Adrenal gland (tissue), 12 donors: Measurements from ENCODE around the gene MAP3K15. TPM values are rescaled to one million over a fixed set of nuclear protein-coding genes. Genes with fewer than 3 reads are reported as not detected.

Experiments
- DNase-seq, 7 donors: peaks; one replicate each; pipeline ENCODE4 v3.0.0-alpha.2; 2019 to 2020
- H3K27ac ChIP-seq, 5 donors: fragments of 200-600 bp; sonication (generic) in 4 of 5; 1 replicate in 3 of 5; 2 replicates in 2 of 5; pipeline versions ENCODE4 v1.5.1 to v1.8.0; 2016 to 2020; ENCODE audit warnings: mild to moderate bottlenecking in 1 of 5
- H3K27me3 ChIP-seq: fragments of 200-600 bp; 2 replicates; pipeline ENCODE4 v1.8.0; 2021
- H3K36me3 ChIP-seq, 2 donors: fragments of 200-600 bp; replicated peaks in 1 of 2; 1 replicate in 1 of 2; 2 replicates in 1 of 2; pipeline versions ENCODE4 v1.5.1 to v1.8.0; 2018 to 2022
- H3K4me1 ChIP-seq, 2 donors: fragments of 200-600 bp; replicated peaks in 1 of 2; 1 replicate in 1 of 2; 2 replicates in 1 of 2; pipeline versions ENCODE4 v1.5.1 to v1.8.0; 2018 to 2021
- H3K4me3 ChIP-seq, 4 donors: fragments of 200-600 bp; sonication (generic) in 3 of 4; one replicate each; pipeline ENCODE4 v1.5.1; 2016 to 2018
- H3K9me3 ChIP-seq, 3 donors: fragments of 200-600 bp; sonication (generic) in 1 of 3; replicated peaks in 1 of 3; 1 replicate in 2 of 3; 2 replicates in 1 of 3; pipeline versions ENCODE4 v1.5.1 to v1.8.0; 2016 to 2021
- CTCF ChIP-seq, 6 experiments: fragments of 450-650 bp in 4 of 6; fragments of 200-600 bp in 2 of 6; sonication (generic) in 1 of 6; IDR thresholded peaks; 1 replicate in 5 of 6; 2 replicates in 1 of 6; pipeline versions ENCODE4 v1.5.1 to v1.8.0; 2016 to 2021; ENCODE audit warnings: antibody characterized with exemption in 6 of 6, mild to moderate bottlenecking in 2 of 6, moderate library complexity in 1 of 6
- POLR2A ChIP-seq, 2 donors: fragments of 450-650 bp; IDR thresholded peaks; one replicate each; pipeline ENCODE4 v1.6.1; 2017; ENCODE audit warnings: antibody characterized with exemption in 2 of 2, mild to moderate bottlenecking in 2 of 2, moderate library complexity in 1 of 2
- WGBS, 4 donors: extraction: QIAGEN DNeasy Blood & Tissue Kit in 2 of 4; methylation state at CpG; one replicate each; pipeline versions ENCODE4 v1.1.5 to v1.1.7; 2013 to 2017; 5-methylcytosine and 5-hydroxymethylcytosine counted together
- intact Hi-C, 2 donors: fragments of 100-400 bp; cut with DNase I; formaldehyde crosslinking; loops; one replicate each; pipeline versions ENCODE4 v1.14.1 to v1.15.0; 2022 to 2023
- polyA plus RNA-seq, 3 donors: library from polyadenylated mRNA; stranded (reverse); fragments of 200-250 nt in 2 of 3; fragments of 350-450 nt in 1 of 3; fragmentation: Illumina TruSeq in 1 of 3; extraction: RNeasy Lipid Tissue Mini Kit (QIAGEN cat#74804) in 1 of 3; gene quantifications; one replicate each; pipeline ENCODE4 v1.2.3, GENCODE V29; 2013 to 2014
- total RNA-seq, 9 donors: library from RNA; depleted of rRNA in 4 of 9; stranded (reverse); fragments of >200 nt in 4 of 9; fragments of 120-200 nt in 1 of 9; fragmentation: NEBNext Ultra II Directional in 1 of 9; extraction: Animal tissue kit (Norgen Biotek cat#: 25700) in 1 of 9; gene quantifications; one replicate each; pipeline versions ENCODE4 v1.1.0 to v1.2.4, GENCODE V29; 2013 to 2023
- donor health status: healthy with polysubstance abuse.
- donor health status: Bipolar disorder and iron deficiency.
- donor health status: DM: yes; HTN: yes; CAD: no.
- donor health status: DM: no; HTN: no; CAD: no.
- donor health status: DM: no; HTN: no; CAD: no.
- donor health status: DM: yes; HTN: yes; CAD: no.

The MAP3K15 gene
- total and polyA plus RNA-seq, 12 donors: 28.9 to 92.3 (median 67.9) TPM

- no peak for DNase-seq
- Histone ChIP-seq H3K27ac (no peak overlapping the region), H3K9me3 (no peaks in the 10 kb centered on the region), H3K36me3 (no peaks in the 10 kb centered on the region), H3K4me1 (no peaks in the 10 kb centered on the region), H3K27me3 (peaks cover 6% of the 10 kb centered on the region), H3K4me3 (no peak overlapping the region)
- WGBS, 4 donors: 69 to 85% (median 71%) methylated on average over 6 to 10 of the region's 10 CpGs
- intact Hi-C loops: no loop called here
- no peak for TF ChIP-seq CTCF (IDR thresholded peaks at IDR 0.05)
Observed at GRCh38 chrX:19563327-19563726, 48.0 kb upstream of the MAP3K15 start.

- intact Hi-C loops: no loop called here
- H3K4me1 ChIP-seq: no peaks in the 10 kb centered on the region
- no peak for TF ChIP-seq CTCF (IDR thresholded peaks at IDR 0.05)
- TF ChIP-seq POLR2A (IDR thresholded peaks at IDR 0.05): no peak
- WGBS, 4 donors: 60 to 100% (median 81%) methylated on average over 1 of the region's 1 CpG
- DNase-seq: no peak
- H3K27me3 ChIP-seq: no peaks in the 10 kb centered on the region
- H3K27ac ChIP-seq: no peak overlapping the region
- H3K36me3 ChIP-seq: no peaks in the 10 kb centered on the region
- H3K9me3 ChIP-seq: no peaks in the 10 kb centered on the region
- no peak overlapping the region for H3K4me3 ChIP-seq
Observed at GRCh38 chrX:19560611-19561010, 45.3 kb upstream of the MAP3K15 start.

GRCh38 chrX:19557822-19558221 is 42.5 kb upstream of the MAP3K15 start:
- Histone ChIP-seq H3K27me3 (no peaks in the 10 kb centered on the region), H3K27ac (no peak overlapping the region), H3K36me3 (no peaks in the 10 kb centered on the region), H3K4me1 (no peaks in the 10 kb centered on the region), H3K4me3 (no peak overlapping the region), H3K9me3 (no peaks in the 10 kb centered on the region)
- intact Hi-C loops: no loop called here
- no peak for DNase-seq
- 70 to 93% (median 83%) methylated on average over 2 of the region's 2 CpGs for WGBS, 4 donors
- no peak for TF ChIP-seq CTCF (IDR thresholded peaks at IDR 0.05)
- no peak for TF ChIP-seq POLR2A (IDR thresholded peaks at IDR 0.05)

- TF ChIP-seq CTCF (IDR thresholded peaks at IDR 0.05): no peak
- intact Hi-C loops: no loop called here
- DNase-seq: no peak
- no peaks in the 10 kb centered on the region for H3K9me3 ChIP-seq
- H3K4me1 ChIP-seq: no peaks in the 10 kb centered on the region
- H3K4me3 ChIP-seq: no peak overlapping the region
- no peaks in the 10 kb centered on the region for H3K36me3 ChIP-seq
- H3K27me3 ChIP-seq: no peaks in the 10 kb centered on the region
- no peak overlapping the region for H3K27ac ChIP-seq
- 81 to 94% (median 86%) methylated on average over 3 to 4 of the region's 4 CpGs for WGBS, 4 donors
Observed at GRCh38 chrX:19556202-19556601, 40.9 kb upstream of the MAP3K15 start.
